Activated CD4-positive, CD25-positive, alpha-beta regulatory T cell treated with anti-CD3 and anti-CD28 coated beads, Interleukin-2, amount 50 U/mL, for 72 hours (primary cell): ENCODE data around the gene ANKUB1.
"Not testable (repeated sequence)": the region's sequence is repeated elsewhere in the genome, so short reads cannot be mapped to it uniquely, and the experiment has no call there.

Experiments
- DNase-seq: peaks from one replicate; pipeline ENCODE4 v3.0.0; 2021

Gene ANKUB1, protein sequence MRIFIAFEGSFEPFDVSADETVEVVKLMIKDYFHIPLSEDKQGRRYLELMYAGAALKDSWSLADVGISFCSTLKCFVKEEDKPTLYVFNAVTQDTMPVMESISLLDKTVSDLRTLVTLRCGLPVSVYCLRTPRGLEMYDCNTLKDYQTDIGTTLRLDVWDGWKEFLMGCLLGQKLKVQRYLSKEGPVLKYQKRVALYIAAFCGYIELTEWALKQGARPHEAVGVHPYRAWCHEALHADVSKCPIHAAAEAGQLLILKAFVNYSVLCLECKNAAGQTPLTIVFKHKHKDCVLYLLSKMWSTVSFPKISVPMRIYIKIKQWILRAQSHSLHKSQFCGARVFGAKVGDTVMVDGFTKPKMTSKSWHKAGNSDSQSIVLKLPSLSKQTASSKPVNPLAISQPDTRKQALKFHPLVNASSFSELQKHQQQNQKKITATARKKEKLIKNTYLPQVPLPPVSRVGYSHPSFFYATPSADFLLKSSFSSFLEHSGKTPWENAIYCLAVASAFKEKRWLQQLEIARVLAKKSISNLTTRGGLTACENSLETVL

GRCh38 chr3:149792452-149793270, at the start of gene ANKUB1:
Gene ANKUB1, minus strand, starts transcription at chr3:149792554. Its CDS starts 188 bp downstream, at chr3:149792366.
- no peak for DNase-seq

GRCh38 chr3:149839896-149840295, 47.5 kb upstream of the ANKUB1 start:
- no peak for DNase-seq

- DNase-seq: not testable (repeated sequence)
Observed at GRCh38 chr3:149839469-149839868, 47.1 kb upstream of the ANKUB1 start.

DNA sequence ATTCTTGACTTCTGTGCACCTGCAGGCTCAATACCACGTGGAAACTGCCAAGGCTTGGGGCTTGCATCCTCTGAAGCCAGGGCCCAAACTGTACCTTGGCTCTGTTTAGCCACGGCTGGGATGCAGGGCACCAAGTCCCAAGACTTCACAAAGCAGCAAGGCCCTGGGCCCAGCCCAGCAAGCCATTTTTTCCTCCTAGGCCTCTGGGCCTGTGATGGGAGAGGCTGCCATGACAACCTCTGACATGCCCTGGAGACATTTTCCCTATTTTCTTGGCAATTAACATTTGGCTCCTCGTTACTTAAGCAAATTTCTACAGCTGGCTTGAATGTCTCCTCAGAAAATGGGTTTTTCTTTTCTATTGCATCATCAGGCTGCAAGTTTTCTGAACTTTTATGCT, 46.1 kb upstream of the ANKUB1 start:
- not testable (repeated sequence) for DNase-seq

DNA sequence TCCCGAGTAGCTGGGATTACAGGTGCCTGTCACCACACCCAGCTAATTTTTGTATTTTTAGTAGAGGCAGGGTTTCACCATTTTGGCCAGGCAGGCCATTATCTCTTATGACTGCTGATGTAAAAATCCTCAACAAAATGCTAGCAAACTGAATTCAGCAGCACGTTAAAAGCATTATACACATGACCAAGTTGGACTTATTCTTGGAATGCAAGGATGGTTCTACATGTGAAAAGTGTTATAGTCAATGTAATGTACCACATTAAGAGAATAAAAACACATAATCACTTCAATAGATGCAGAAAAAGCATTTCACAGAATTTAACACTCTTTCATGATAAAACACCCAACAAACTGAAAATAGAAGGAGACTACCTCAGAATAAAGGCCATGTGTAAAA, 40.9 kb upstream of the ANKUB1 start:
- no peak for DNase-seq

GRCh38 chr3:149832086-149832485, 39.7 kb upstream of the ANKUB1 start:
- DNase-seq: no peak

GRCh38 chr3:149831321-149831720, 39.0 kb upstream of the ANKUB1 start:
- no peak for DNase-seq

DNA sequence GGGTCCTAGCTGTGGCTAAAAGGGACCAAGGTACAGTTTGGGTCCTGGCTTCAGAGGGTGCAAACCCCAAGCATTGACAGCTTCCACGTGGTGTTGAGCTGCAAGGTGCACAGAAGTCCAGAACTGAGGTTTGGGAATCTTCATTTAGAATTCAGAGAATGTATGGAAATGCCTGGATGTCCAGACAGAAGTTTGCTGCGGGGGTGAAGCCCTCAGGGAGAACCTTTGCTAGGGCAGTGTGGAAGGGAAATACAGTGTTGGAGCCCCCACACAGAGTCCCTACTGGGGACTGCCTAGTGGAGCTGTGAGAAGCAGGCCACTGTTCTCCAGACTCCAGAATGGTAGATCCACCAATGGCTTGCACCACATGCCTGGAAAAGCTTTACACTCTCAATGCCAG, 38.5 kb upstream of the ANKUB1 start:
- DNase-seq: no peak

DNA sequence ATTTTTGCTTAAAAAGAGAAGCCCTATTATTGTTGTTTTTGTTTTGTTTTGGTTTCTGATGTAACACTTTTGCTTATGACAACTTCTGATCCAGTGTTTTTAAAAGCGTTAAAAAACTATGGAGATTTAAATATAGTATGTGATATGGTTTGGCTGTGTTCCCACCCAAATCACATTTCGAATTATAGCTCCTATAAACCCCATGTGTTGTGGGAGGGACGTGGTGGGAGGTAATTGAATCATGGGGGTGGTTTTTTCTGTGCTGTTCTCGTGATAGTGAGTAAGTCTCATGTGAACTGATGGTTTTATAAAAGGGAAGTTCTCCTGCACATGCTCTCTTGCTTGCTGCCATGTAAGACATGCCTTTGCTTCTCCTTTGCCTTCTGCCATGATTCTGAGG, 37.3 kb upstream of the ANKUB1 start:
- not testable (repeated sequence) for DNase-seq

DNA sequence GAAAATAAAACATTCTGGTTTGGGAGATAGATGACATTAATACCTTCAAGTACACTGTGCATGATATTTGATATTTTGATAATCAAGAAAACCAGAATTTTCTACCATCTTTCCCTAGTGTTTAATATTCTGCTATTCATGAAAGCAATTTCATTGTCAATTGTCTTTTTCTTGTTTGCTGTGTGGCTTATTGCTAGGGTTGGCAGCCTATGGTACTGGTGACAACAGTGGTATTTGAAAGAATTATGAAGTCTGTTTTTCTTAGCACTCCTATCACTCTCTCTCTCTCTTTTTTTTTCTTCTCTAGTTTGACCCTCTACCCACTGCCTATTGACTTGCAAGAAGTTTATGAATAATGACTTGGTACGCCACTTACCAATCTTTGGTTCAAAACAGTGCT, 36.0 kb upstream of the ANKUB1 start:
- DNase-seq: no peak

- DNase-seq: no peak
Observed at GRCh38 chr3:149826636-149827035, 34.3 kb upstream of the ANKUB1 start.

DNA sequence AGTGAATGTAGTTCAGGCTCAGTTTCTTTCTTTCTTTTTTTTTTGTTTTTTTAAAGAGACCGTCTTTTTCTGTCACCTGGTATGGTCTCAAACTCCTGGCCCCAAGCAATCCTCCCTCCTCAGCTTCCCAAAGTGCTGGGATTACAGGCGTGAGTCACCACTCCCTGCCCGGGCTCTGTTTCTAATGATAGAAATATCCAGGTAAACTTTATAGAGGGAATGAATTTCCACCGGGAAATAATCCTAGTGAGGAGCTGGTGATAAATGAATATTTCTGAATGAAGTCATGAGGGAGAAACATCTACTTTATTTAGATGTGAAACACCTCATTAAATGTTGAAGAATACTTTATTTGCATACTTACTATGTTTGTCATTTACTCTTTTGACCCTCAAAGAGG, 27.8 kb upstream of the ANKUB1 start:
- DNase-seq: no peak

GRCh38 chr3:149819432-149819831, 27.1 kb upstream of the ANKUB1 start:
- no peak for DNase-seq

DNA sequence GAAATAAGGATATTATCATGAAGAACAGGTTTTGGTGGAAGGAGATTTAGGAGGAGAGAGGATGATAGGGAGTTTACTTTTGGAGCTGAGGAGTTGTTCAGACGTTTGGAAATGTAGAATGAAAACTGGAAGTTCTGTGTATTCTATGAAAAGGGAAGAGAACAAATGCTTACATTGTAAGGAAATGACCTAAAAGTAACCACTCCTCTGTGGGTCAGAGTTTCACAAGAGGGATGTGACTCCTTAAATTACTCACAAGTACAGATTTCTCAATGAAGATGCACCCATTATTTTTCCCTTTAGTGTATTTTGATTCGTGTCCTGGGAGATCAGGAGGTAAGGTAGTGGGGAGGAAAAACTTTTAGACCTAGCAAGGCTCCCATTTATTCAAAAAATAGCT, 24.6 kb upstream of the ANKUB1 start:
- no peak for DNase-seq

DNA sequence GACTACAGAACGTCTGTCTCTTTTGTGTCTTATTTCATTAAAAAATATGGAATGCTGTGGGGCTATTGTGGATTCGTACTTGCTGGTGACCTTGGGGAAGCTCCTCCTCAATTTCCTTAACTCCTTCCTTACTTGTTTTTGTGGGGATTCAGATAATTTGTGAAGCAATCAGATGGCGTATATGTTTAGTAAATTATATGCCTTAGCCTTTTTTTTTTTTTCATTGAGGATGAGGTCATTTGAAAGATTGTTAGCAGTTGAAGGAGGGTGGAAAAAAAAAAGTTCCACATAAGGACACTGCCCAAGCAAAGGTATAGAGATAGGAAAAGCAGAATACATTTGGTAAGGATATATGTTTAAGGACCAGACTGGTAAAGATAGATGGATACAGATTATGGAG, 24.0 kb upstream of the ANKUB1 start:
- DNase-seq: no peak

DNA sequence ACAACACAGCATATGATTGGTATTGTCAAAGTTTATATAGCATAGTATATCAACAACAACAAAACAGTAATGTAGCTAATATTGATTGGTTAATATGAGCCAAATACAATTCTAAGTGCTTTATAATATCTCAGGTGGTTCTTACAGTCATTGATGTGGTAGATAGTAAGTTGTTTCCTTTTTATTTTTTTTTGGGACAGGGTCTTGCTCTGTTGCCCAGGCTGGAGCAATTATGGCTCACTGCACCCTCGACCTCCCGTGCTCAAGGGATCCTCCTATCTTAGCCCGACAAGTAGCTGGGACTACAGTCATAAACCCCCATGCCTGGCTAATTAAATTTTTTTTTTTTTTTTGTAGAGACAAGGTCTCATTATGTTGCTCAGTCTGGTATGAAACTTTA, 23.4 kb upstream of the ANKUB1 start:
- no peak for DNase-seq

DNA sequence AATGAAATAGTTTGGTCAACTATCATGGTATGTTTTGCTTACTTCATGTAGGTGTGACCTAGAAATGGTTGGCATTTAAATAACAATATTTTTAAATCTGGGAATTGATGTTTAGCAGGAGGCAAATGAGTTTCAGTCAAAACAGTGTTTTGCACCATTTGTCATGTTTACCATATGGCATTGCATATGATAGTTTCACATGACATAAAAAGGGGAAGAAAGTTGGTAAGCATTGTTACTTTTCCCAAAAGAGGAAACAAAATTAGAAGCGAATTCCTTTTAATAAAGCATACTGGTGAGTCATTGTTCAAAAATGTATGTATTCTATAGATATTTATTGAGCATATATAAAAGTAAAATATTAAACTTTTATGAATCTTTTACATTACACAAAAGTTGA, 23.0 kb upstream of the ANKUB1 start:
- no peak for DNase-seq

GRCh38 chr3:149813367-149814281, 21.3 kb upstream of the ANKUB1 start:
- no peak for DNase-seq

DNA sequence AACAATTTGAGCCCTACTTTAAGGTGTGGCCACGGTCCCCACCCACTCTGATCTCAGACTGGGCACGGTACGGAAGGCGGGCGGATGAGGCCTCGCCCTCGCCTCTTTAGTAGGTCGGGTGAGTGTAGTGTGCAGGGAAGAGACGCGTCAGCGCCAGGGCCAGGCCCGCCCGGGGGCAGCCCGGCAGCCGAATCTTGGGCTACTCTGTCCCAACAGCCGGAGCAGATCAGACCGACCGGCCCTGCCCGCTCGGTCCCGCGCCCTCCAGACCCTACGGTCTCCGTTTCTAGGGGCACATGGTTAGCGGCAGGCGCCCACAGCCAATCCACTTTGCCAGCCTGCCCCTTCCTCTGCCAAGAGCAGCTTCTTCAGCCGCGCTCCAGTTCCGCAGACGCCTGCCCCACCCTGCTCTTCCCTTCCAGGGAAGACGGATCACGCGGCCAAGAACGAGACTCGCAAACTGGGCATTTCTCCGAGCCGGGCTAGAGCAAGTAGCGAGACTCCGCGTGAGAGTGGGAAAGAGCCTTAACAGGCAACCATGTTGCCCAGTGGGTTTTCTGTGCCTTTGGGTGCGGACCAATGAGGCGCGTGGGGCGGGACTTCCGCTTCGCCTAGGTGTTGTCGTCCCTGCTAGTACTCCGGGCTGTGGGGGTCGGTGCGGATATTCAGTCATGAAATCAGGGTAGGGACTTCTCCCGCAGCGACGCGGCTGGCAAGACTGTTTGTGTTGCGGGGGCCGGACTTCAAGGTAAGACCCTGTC, 20.4 kb upstream of the ANKUB1 start, which contains the start of gene RNF13:
RNF13 (plus strand) TSS at position 610 of the 761 bp plus-strand sequence. CDS start 32,812 bp downstream, outside the sequence.
- peak; percentile 91 for DNase-seq

DNA sequence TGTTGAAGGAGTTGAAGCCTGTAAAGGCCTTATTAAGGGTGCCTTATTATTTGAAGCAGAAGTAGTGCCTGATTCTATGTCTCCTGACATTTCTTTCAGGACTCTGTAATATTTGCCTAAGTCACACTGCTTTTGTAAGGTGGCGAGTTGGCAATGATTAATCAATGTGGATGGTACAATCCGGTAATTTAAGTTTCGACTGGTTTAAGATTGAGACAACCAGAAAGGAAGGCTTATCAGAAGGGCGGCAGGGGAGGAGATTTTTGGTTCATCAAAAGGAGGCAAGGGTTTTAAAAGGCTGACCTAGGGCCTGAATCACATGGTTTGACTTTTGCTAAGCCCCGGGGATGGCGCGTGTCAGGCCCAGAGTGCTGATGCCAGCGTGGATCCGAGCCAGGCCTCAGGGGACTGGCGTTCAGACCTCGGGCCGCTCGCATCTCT, 19.8 kb upstream of the ANKUB1 start:
- DNase-seq: no peak

GRCh38 chr3:149810846-149811245, 18.5 kb upstream of the ANKUB1 start:
- DNase-seq: no peak

DNA sequence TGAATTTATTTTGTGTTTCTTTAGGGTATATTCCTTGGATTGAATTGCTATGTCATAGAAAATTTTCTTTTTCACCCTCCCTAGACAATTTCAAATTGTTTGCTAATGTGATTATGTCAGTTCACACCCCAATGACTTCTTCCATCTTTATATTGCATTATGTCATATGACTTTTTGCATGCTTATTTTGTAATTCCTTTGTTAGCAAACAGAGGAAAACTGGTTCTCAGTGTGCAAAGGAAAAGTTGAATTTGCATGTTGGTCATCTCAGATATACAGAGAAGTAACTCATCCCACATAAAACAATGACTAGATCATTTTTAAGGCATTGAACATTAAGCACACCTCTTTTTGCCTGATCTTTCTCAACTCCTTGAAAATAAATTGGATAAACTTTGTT, 17.3 kb upstream of the ANKUB1 start:
- DNase-seq: no peak
